GM19455 (cell line): Measurements from ENCODE around the gene RNPEPL1.

Source experiments
- ATAC-seq: cut with Tn5 transposase; IDR thresholded peaks from one replicate; pipeline ENCODE4 v1.9.1; 2021; ENCODE audit not compliant: unreplicated experiment

Gene RNPEPL1

GRCh38 chr2:240576036-240576435 lies 7.8 kb downstream of the RNPEPL1 start:
- ATAC-seq: no peak

DNA sequence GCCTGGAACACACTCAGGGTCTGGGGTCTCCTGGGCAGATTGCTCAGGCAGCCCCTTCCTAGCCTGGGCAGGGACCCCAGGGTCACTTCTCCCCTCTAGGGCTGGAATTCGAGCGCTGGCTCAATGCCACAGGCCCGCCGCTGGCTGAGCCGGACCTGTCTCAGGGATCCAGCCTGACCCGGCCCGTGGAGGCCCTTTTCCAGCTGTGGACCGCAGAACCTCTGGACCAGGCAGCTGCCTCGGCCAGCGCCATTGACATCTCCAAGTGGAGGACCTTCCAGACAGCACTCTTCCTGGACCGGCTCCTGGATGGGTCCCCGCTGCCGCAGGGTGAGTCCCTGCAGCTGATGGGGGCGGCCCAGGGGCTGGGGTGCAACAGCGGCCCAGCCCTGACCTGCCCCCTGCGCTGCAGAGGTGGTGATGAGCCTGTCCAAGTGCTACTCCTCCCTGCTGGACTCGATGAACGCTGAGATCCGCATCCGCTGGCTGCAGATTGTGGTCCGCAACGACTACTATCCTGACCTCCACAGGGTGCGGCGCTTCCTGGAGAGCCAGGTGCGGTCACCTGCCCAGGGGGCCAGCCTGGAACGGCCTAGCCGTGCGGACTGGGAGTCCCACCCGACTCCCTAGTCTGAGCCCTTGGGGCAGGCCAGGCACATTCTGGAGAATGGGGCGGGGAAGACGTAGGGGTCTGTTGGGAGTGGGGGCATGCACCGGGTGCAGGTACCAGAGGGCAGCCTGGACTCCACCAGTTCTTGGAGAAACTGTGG lies 8.3 kb downstream of the RNPEPL1 start:
- no peak for ATAC-seq

GRCh38 chr2:240577281-240578109 lies 9.2 kb downstream of the RNPEPL1 start:
- ATAC-seq: no peak

- no peak for ATAC-seq
Measured at GRCh38 chr2:240578110-240578450, 9.8 kb downstream of the RNPEPL1 start.

GRCh38 chr2:240578488-240578887 lies 10.2 kb downstream of the RNPEPL1 start:
- ATAC-seq: no peak

DNA sequence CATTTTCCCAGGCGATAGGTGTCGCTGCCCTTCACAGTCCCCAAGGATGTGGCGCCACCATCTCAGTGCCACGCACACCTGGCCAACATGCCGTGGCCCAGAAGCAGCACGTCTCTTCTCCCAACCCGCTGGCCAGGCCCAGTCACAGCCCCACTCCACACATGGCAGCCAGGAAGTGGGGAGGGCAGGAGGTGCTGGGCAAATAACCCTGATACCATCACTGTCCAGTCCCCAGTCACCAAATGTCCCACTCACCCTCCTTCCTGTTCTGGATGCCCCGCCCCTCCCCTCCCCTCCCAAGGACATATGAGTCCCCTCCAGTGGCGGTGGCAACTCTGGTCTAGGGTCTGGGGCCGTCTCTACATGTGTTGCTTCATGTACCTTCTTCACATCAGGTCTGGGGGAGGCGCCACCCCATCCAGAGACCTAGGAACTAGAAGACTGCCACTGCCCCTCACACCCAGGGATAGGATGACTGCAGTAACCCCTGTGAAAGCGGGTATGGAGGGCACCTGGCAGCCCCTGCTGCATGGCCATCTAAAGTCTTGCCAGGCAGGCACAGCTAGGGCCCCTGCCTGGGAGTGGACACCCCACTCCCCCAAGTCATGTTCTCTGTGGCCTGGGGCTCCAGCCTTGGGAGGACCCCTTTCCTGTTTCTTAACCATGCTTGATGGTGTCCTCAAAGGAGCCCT lies 10.9 kb downstream of the RNPEPL1 start:
- ATAC-seq: peak; percentile 9

DNA sequence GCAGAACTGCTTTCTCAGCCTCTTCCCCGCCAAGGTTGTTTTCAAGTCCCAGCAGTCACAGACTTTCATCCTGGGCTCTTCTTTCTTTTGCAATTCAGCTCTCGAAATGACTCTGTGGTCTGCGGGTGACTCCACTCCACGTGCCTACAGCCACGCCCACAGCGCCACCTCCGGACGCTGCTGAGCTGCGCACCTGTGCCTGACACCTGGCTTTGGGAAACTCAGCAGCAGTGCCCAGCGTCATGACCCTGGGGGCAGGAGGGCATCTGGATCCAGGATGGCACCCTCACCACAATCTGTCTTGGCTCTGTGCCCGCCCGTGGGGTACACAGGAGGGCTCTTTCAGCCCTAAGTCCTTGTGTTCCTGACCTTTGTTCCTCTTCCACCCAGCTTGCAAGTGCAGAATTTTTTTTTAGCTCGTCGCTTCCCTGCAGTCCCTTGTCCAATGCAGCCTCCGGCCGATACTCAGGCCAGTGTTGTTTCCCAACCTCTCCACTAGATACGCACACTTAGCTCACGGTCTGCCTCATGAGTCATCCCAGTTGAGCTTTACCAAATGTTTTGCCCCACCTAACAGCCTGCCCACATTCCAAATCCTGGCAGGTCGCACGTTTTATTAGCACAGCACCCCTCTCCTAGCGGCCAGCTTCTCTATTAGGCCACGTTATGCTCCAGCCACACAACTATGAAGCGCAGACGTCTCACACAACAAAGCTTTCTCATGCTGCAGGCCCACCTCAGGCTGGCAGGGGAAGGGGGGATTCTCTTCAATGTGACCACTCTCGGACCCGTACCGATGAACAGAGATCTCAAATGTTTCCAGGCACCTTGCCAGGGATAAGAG lies 11.7 kb downstream of the RNPEPL1 start:
- ATAC-seq: peak; percentile 42

GRCh38 chr2:240581811-240582210 lies 13.5 kb downstream of the RNPEPL1 start:
- ATAC-seq: no peak

DNA sequence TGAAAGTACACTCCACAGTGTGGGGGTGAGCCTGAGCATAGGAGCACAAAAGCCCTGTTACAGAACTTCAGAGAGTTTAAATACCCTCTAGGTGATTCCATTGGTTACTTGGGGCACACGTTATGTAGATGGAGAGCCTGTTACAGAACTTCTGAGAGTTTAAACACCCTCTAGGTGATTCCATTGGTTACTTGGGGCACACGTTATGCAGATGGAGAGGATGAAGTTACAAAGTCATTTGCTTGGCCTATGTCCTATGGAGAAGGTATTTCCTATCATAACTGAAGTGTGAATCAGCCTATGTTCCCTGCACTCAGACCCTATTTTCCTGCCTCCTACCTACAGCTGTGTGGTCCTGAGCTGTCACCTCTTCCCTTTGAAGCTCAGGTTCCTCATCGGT lies 14.5 kb downstream of the RNPEPL1 start:
- ATAC-seq: no peak

GRCh38 chr2:240583774-240584173 lies 15.5 kb downstream of the RNPEPL1 start:
- no peak for ATAC-seq

DNA sequence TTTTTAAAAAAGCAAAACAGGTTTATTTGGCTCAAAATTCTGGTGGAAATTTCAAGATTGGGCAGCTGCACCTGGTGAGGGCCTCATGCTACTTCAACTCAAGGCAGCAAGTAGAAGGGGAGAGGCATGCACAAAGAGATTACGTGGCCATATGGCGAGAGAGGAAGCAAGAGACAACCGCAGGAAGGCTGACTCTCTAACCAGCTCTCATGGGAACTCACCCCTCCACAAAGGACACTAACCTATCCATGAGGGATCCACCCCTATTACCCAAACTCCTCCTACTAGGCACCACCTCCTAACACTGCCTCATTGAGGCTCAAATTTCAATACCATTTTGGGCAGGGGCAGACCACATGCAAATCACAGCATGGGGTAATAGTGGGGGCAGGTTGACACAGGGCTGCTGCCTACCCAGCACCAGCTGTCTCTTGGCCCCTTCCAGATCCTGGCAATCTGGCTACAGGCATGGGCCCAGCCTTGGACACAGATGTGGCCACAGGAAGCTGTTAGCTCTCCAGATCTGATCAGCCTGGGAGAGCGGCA lies 16.3 kb downstream of the RNPEPL1 start:
- ATAC-seq: peak; percentile 65

GRCh38 chr2:240585101-240585500 lies 16.8 kb downstream of the RNPEPL1 start:
- peak; percentile 11 for ATAC-seq

- no peak for ATAC-seq
Measured at GRCh38 chr2:240585681-240586197, 17.5 kb downstream of the RNPEPL1 start.

DNA sequence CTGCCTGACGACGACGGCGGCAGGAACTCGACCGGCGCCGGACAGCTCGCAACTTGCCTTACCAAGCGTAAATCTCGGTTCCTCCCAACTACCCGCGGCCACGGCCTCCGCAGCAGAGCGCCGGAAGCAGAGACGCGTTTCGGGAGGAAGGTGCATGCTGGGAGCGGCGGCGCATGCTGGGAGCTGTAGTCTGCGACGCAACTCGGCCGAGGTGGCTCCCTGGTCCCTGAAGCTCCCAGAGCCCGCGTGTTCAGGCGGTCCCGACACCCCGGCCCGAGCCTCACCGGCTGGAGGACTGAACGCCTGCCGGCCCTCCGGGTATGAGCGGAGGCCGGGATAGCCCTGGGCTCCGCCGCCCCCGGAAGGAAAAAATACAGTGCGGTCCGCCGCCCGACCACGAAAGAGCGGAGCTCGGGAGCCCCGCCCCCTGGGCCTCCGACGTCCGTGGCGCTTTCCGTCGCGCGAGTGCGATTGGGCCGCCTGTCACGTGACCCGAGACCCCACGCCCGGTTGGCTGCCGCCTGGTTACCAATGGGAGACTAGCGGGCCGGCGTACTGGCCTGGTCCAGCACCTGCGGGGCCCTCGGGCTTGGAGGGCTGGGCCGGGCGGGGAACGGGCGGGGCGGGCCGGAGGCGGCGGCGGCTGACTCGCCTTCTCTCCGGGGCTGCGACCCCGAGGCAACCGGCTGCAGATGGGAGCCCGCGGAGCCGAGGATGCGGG lies 18.1 kb downstream of the RNPEPL1 start, which contains the start of gene CAPN10:
CAPN10 (plus strand) TSS at position 537 of the 721 bp plus-strand sequence; CDS start at position 715, 178 bp downstream.
- peak; percentile 55 for ATAC-seq

- no peak for ATAC-seq
Measured at GRCh38 chr2:240586919-240587800, 18.9 kb downstream of the RNPEPL1 start.

- no peak for ATAC-seq
Measured at GRCh38 chr2:240588006-240588655, 19.8 kb downstream of the RNPEPL1 start.

DNA sequence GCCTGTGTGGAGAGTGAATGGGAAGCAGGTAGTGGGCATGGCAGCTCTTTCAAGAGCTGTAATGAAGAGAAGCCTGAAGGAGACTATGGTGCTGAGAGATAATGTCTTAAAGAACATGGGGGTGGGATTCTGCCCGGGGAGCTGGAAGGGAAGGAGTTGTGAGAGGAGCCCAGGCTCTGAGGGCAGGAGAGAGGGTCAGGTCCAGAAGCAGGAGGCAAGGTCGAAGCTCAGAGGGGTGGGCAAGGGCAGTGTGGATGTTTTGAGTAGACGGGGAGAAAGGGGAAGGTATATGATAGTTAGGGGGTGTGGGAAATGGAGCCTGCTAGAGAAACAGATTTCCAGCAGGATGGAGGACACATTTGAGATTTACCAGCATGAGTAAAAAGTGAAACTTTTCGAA lies 20.4 kb downstream of the RNPEPL1 start:
- ATAC-seq: no peak

- ATAC-seq: no peak
Measured at GRCh38 chr2:240589375-240589774, 21.1 kb downstream of the RNPEPL1 start.
